Myocyte (in vitro differentiated cells): ENCODE measurements around the gene RUFY3. TPM values are rescaled to one million over a fixed set of nuclear protein-coding genes. Genes with fewer than 3 reads are reported as not detected.
"Not testable (repeated sequence)": the region's sequence is repeated elsewhere in the genome, so short reads cannot be mapped to it uniquely, and the experiment has no call there.

Source experiments
- DNase-seq: peaks from one replicate; pipeline ENCODE4 v3.0.0-alpha.2; 2012; ENCODE audit warnings: low read depth
- polyA plus RNA-seq: library from polyadenylated mRNA; unstranded; fragments of >200 nt; gene quantifications from one replicate; pipeline ENCODE4 v1.2.1, GENCODE V29; 2012; ENCODE audit warnings: missing spikeins
- total RNA-seq: library from RNA; depleted of rRNA; stranded (reverse); fragments of >200 nt; gene quantifications from 2 replicates; pipeline ENCODE4 v1.2.3, GENCODE V29; 2014

The RUFY3 gene, protein sequence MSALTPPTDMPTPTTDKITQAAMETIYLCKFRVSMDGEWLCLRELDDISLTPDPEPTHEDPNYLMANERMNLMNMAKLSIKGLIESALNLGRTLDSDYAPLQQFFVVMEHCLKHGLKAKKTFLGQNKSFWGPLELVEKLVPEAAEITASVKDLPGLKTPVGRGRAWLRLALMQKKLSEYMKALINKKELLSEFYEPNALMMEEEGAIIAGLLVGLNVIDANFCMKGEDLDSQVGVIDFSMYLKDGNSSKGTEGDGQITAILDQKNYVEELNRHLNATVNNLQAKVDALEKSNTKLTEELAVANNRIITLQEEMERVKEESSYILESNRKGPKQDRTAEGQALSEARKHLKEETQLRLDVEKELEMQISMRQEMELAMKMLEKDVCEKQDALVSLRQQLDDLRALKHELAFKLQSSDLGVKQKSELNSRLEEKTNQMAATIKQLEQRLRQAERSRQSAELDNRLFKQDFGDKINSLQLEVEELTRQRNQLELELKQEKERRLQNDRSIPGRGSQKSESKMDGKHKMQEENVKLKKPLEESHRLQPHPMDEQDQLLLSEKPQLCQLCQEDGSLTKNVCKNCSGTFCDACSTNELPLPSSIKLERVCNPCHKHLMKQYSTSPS
- total RNA-seq, result 63.6 and 67.2 TPM in 2 replicates
- 35.4 TPM for polyA plus RNA-seq

DNA sequence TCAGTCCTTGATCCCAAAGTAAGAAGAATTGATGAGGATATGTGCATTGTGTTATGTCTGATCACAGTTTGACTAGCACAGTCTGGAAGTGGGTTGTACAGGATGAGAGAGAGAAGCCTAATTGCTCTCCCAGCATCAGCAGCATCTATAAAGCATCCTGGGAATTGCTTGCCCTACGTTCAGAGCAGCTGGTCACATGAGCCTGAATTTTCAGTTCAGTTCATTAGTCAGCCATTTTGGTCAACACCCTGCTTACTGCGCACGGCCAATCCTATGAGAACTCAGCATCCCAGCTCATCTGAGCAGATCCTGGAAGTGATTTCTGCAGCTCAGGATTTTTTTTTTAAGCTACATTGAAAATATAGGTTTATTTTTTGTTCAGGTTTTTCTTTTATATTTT is at the start of gene RUFY3:
RUFY3 (plus strand) TSS at position 218 of the 400 bp plus-strand sequence. CDS start 610 bp downstream, outside the sequence.
- DNase-seq, result peak; percentile 91

DNA sequence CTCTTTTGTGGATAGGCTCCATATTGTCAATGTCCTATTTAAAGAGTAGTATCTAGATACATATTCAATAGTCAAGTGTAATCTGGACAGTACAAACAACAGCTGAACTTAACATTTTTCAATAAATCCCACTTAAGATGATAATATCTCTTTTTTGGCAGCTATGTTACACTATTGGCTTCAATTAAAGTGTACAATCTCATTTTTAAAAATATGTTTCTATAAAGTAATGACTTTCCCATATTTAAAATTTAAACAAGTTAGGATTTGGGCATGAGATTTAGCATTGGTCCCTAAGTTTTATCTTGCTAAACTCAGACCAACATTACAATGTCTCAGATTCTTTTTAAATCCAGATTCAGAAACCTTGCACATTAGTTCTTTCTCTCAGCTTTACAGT is 47.6 kb upstream of the RUFY3 start:
- no peak for DNase-seq

DNA sequence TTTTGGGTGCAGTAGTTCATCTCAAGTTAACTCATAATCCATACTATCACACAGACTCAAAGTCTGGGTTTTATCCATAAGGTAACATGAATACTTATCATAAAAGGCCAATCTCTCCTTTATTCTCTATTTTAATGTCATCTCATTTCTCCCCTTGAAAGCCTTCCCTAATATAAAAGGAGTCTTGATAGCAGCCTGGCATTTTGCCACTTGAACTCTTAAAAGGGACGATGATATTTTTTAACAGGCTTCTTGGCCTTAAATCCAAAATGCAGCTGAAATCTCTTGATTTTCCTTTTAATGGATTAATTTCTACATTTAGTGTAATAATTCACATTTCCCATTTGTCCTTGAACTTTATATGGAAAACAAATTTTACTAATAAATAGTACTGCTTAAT is 47.0 kb upstream of the RUFY3 start:
- no peak for DNase-seq

DNA sequence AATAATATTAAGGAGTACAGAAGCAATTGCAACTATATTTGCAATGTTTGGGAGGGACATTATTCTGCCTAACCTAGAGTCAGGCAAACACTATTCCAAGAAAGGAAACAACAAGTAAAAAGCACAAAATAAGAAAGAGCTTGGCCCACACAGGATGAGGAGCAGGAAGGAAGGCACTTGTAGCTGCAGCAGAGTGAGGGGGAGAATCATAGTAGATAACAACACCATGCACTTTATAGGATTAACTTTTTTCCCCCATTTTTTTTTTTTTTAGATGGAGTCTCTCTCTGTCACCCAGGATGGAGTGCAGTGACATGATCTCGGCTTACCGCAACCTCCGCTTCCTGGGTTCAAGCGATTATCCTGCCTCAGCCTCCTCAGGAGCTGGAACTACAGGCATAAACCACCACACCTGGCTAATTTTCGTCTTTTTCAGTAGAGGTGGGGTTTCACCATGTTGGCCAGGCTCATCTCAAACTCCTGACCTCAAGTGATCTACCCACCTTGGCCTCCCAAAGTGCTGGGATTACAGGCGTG is 45.1 kb upstream of the RUFY3 start:
- no peak for DNase-seq

DNA sequence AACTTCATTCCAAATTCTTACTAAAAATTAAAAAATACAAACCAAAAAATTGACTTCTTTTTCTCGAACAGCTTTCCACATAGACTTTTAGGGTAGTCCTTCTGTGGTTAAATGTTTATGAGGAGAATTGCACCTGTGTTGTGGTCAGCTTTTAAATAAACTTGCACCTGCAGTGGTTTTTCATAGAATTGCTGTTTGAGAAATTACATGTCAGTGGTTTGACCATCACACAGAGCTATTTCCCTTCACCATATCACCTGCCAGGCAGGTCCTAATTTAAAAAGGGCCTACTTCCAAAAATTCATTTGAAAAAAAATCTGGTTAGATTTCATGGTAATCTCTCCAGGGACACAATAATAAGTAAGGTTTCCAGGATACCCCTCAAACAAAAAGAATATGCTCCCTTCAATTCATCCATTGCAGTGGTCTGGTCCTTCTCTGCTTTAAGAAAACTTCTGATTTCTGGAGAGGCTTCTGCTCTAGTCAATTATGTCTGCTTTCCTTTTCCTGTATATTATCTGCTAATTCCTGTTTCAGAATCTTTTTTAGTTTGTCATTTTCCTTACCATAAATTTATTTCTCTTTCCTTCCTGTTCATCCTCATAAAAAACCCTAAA is 43.3 kb upstream of the RUFY3 start:
- peak; percentile 67 for DNase-seq

DNA sequence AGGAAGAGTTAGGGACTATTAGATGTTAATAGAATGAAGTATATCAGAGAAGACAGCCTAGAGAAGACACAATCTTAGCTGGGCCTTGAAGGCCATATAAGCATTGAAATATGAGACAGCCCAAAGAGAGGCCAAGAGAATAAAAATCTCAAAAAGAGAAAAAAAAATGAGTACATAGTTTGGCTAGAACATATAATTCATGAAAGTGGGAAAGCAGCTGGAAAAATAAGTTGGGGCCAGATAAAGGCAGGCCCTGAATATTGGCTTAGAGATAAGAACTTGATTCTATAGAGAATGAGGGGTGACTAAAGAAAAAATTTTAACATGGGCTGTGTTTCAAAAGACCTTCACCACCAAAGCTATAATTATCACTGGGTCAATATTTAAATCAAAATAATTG is 40.8 kb upstream of the RUFY3 start:
- DNase-seq, result no peak

DNA sequence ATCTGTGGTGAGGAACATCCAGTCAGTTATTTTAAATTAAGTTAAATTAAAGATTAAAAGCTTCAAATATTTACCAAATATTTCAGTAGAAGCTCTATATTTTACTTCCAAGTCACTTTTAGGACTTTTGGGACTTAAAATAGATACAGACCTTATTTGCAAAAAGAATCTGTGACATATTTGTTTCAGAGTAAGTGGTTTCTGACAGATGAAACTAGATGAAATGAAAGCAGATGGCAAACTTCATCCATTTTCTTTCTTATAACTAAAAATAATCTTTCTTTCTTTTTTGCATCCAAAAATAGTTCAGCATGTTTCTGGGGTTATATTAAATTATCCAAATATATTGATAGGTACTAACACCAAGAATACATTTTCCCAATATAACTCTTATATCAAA is 40.1 kb upstream of the RUFY3 start:
- no peak for DNase-seq

DNA sequence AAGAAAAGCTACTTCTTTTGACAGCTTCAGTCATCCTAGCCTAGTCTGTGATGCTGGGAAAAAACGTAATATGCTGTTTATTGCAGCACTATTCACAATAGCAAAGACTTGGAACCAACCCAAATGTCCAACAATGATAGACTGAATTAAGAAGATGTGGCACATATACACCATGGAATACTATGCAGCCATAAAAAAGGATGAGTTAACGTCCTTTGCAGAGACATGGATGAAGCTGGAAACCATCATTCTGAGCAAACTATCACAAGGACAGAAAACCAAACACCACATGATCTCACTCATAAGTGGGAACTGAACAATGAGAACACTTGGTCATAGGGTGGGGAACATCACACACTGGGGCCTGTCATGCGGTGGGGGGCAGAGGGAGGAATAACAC is 39.6 kb upstream of the RUFY3 start:
- not testable (repeated sequence) for DNase-seq

DNA sequence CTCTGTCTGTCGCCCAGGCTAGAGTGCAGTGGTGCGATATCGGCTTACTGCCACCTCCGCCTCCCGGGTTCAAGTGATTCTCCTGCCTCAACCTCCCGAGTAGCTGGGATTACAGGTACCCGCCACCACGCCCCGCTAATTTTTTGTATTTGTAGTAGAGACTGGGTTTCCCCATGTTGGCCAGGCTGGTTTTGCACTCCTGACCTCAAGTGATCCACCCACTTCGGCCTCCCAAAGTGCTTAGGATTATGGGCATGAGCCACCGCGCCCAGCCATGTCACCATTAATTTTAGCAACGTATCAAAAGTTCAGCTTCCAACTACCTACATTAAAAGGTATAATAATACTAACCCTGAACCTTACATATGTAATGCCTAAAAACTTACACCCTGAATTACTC is 34.4 kb upstream of the RUFY3 start:
- DNase-seq, result no peak

DNA sequence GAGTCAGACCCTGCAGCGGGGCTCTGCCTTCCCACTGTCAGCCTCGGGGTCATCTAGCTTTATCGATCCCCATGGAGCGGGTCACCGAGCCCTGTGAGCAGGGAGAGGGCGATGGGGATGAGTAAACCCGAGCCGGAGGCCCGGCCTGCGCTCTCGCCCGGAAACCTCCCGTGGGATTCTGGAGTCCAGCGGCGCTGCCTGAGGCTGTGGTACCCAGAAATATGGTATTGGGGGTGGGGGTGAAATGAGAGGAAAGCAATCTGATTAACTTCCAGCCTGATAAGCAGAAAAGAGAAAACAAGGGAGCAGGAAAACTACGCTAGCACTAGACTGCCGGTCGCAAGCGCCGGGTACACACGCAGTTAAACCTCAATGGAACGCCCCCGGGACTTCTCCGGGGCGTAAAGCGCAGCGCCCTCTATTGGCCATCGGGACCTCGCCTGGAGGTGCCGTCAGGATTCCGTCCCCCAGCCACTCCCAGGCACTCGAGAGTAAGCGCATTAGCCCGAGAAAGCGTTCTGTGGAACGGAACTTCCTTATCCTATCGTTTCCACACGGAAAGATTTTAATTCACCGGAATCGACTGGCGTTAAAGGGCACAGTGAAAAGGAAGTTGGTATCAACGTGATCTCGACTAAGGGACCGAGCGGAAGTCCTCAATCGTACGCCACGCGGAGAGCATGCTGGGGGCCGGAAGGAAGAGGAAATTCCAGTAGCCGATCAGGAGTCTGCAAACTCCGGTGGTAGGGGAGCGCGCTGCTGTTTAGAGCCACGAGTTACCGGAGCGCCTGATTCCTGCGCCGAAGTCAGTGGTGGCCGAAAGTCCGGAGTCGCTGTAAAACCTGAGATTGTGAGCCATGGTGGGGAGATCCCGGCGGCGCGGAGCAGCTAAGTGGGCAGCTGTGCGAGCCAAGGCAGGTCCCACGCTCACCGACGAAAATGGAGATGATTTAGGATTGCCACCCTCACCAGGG is 33.7 kb upstream of the RUFY3 start, which contains the start of gene UTP3:
UTP3 (plus strand) TSS at position 712 of the 974 bp plus-strand sequence; CDS start at position 858, 146 bp downstream.
- DNase-seq, result peak; percentile 100

DNA sequence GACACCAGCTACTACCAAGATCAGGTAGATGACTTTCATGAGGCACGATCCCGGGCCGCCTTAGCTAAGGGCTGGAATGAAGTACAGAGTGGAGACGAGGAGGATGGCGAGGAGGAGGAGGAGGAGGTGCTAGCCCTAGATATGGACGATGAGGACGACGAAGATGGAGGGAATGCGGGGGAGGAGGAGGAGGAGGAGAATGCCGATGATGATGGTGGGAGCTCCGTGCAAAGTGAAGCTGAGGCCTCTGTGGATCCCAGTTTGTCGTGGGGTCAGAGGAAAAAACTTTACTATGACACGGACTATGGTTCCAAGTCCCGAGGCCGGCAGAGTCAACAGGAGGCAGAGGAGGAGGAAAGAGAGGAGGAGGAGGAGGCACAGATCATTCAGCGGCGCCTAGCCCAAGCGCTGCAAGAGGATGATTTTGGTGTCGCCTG is 33.0 kb upstream of the RUFY3 start:
- DNase-seq, result no peak

DNA sequence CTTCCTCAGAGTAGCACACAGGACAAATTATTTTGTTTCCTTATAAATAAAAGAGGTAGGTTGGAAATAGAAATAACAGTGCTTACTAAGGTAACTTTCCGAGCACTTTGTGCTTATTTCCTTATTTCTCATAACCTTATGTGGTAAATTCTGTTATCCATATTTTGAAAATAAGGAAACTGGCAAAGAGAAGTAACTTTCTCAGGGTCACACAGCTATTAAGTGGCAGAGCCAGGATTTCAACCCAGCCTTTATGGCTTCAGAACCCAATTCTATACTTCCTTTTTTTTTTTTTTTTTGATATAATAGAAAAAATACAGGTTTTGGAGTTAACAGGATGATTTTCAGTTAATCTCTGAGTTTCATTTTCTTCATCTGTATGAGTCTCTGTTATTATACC is 30.1 kb upstream of the RUFY3 start:
- DNase-seq, result no peak

DNA sequence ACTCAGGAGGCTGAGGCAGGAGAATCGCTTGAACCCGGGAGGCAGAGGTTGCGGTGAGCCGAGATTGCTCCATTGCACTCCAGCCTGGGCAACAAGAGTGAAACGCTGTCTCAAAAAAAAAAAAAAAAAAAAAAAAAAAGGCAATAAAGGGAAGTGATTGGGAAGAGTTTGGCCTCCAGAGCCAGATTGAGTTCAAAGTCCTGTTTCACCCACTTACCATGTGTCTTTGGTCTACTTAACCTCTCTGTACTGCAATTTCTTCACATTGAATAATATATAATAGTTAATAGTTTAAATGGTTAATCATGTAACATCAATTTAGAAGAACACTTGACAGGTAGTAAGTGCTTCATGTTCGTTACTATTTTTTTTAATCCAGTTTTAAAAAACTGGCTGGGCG is 27.1 kb upstream of the RUFY3 start:
- DNase-seq, result not testable (repeated sequence)

DNA sequence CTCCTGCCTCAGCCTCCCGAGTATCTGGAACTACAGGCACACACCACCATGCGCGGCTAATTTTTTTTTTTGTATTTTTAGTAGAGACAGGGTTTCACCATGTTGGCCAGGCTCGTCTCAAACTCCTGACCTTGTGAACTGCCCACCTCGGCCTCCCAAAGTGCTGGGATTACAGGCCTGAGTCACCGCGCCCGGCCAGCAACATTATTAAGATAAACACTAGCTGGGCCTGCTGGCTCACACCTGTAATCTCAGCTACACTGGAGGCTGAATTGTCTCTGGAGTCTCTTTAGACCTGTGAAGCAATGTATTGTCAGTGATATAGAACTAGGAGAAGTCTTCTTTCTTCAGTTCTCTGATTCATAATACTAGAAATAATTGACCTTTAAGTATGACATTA is 23.3 kb upstream of the RUFY3 start:
- DNase-seq, result not testable (repeated sequence)

DNA sequence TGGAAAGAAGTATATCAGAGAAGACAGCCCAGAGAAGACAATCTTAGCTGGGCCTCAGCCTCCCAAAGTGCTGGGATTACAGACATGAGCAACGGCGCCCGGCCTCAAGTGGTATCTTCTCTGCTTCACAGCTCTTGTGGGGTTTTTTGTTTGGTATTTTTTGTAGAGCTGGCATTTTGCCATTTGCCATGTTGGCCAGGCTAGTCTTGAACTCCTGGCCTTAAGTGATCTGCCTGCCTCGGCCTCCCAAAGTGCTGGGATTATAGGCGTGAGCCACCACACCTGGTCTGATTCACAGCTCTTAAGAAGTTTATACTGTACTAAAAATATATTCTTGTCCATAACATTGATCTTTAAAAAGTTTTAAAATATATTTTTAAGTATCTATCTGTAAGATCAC is 21.1 kb upstream of the RUFY3 start:
- no peak for DNase-seq

DNA sequence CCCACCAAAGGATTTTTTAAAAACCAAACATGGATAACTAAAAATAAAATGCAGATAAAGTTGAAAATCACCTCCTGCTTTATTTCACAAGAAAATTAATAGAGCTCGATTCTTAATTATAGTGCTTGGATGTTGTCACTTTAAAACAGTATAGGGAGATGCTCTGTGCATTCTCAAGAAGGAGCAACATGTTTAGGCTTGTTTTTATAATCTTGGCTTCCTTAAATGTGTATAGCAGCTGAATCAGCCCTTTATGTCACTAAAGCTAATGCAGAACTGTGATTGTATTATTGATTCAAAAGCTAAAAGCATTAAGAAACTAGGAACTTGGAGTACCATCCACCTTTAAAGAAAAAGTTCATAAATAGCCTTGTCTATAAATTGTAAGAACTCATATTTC is 20.5 kb upstream of the RUFY3 start:
- no peak for DNase-seq

DNA sequence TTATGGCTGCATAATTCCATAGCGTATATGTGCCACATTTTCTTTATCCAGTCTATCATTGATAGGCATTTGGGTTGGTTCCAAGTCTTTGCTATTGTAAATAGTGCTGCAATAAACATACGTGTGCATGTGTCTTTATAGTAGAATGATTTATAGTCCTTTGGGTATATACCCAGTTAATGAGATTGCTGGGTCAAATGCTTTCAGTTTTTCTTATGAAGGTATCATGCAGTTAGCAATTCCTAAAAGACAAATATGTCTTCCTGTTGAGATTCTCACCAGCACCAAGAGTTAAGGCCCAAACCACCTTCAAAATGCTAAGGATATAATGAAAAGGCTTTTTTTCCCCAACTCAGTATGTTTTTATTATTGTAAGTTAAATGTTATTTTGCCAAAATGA is 19.2 kb upstream of the RUFY3 start:
- DNase-seq, result not testable (repeated sequence)

DNA sequence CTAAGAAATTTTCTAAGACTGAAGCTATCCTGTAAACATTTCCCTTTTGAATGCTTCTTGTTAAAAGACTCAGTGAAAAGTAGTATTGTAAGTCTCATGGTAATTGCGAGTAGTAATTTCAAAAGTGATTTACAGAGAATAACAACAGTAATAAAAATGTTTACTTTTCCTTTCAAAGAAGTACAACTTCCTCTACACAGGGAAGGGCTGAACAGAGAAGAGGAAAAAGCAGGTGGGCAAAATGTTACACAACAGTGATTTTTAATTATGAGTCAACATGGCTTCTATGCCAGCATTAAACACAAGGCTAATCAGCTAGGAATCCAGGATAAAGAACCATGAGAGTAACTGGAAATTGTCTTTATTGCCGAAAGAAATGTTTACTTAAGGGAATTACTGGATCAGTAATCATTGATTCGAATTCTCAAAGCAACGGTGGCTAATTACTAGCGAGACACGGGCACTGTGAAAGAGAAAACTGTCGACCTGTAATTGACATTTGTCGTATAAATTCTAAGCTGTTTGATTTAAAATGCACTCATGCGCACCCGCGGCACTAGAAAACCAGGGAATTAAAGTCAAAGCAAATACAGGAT is 18.0 kb upstream of the RUFY3 start:
- peak; percentile 53 for DNase-seq

DNA sequence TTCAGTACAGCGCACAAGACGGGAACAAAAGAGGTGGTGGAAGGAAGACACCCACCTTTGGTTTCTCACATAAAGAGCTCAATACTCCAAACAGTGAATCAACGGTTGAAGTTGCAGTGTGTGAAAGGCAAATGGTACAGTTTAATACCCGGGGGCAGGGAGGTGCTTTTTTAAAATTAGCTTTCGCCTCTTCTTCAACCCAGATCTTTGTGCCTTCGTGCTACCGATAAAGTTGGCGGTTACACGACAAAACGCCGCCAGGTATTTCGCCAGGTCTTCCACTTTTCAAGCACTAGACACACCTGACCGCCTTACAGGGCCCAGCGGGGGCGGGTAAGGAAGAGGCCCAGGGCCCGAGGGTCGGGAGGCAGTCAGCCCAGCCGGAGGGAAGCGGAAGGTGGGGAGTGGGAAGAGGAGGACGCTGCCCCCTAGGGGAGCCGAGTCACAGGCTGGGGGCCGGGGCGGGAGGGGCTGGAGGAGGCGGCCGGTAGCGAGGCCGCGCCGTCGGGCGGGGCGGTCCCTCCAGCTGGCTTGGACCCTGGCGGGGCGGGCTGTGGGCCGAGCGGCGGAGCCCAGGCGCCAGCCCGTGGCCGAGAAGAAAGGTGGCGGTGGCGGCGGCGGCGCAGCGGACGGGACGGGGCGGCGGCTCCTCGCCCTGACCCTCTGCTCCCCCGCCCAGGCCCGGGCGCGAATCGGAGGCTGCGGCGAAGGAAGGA is 17.4 kb upstream of the RUFY3 start:
- peak; percentile 87 for DNase-seq

DNA sequence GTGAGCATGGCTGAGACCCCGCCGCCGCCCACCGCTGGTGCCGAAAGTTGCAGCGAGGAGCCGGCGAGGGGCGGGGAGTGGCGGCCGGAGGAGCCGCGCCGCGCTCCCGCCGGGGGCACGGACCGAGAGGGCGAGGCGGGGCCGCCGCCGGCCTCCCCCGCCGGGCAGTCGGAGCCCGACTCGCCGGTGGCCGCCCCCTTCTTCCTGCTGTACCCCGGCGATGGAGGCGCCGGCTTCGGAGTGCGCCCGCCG is 16.9 kb upstream of the RUFY3 start:
- DNase-seq, result no peak
